BLaER1 treated with 17β-estradiol and CSF1 and Interleukin-3, amounts not matched to agents 10 nM and 100 nM (cell line): ENCODE data around the gene SRPK2.

Source experiments
- H3K27ac ChIP-seq, 11 experiments: shearing (Covaris generic); formaldehyde crosslinking; 2 replicates each; pipeline ENCODE4 v1.8.1; 2022
- H3K27me3 ChIP-seq, 11 experiments: shearing (Covaris generic); formaldehyde crosslinking; 2 replicates each; pipeline ENCODE4 v1.8.1; 2022
- H3K36me3 ChIP-seq, 11 experiments: shearing (Covaris generic); formaldehyde crosslinking; 2 replicates each; pipeline ENCODE4 v1.8.1; 2022
- H3K4me1 ChIP-seq, 10 experiments: shearing (Covaris generic); formaldehyde crosslinking; 2 replicates each; pipeline ENCODE4 v1.8.1; 2022
- H3K4me2 ChIP-seq, 11 experiments: shearing (Covaris generic); formaldehyde crosslinking; 2 replicates each; pipeline ENCODE4 v1.8.1; 2022
- H3K4me3 ChIP-seq, 10 experiments: shearing (Covaris generic); formaldehyde crosslinking; 2 replicates each; pipeline ENCODE4 v1.8.1; 2022
- H3K9ac ChIP-seq, 11 experiments: shearing (Covaris generic); formaldehyde crosslinking; 2 replicates each; pipeline ENCODE4 v1.8.1; 2022
- H3K9me3 ChIP-seq, 11 experiments: shearing (Covaris generic); formaldehyde crosslinking; replicated peaks in 1 of 11; 2 replicates each; pipeline ENCODE4 v1.8.1; 2022
- H4K20me1 ChIP-seq, 11 experiments: shearing (Covaris generic); formaldehyde crosslinking; 2 replicates each; pipeline ENCODE4 v1.8.1; 2022
- Cebpa-rat ChIP-seq, 11 experiments: shearing (Covaris generic); IDR thresholded peaks; 2 replicates each; pipeline ENCODE4 v1.8.1; 2022

The SRPK2 gene

GRCh38 chr7:105130580-105130979 is 258.1 kb downstream of the SRPK2 start:
- H3K4me2 ChIP-seq: peak overlapping the region in 1 of 11 experiments; percentile 17; a peak in 1 of 22 replicates
- H3K9me3 ChIP-seq: no peaks in the 10 kb centered on the region
- no peak for TF ChIP-seq Cebpa-rat (IDR thresholded peaks at IDR 0.05)
- peaks cover 0 to 34% (median 23%) of the 10 kb centered on the region in 10 experiments; a peak in 15 of 20 replicates for H3K4me1 ChIP-seq
- H3K36me3 ChIP-seq: peaks cover 60 to 99% (median 81%) of the 10 kb centered on the region in 11 experiments
- no peak overlapping the region for H3K27ac ChIP-seq
- no peaks in the 10 kb centered on the region for H3K27me3 ChIP-seq
- H4K20me1 ChIP-seq: peaks cover 0 to 41% (median 12%) of the 10 kb centered on the region in 11 experiments; a peak in 13 of 22 replicates
- H3K4me3 ChIP-seq: no peak overlapping the region
- no peak overlapping the region for H3K9ac ChIP-seq

- no peak overlapping the region for H3K4me3 ChIP-seq
- H3K27me3 ChIP-seq: no peaks in the 10 kb centered on the region
- H3K4me1 ChIP-seq: peaks cover 0 to 34% (median 23%) of the 10 kb centered on the region in 10 experiments; a peak in 15 of 20 replicates
- TF ChIP-seq Cebpa-rat (IDR thresholded peaks at IDR 0.05): no peak
- no peak overlapping the region for H3K4me2 ChIP-seq
- H3K9me3 ChIP-seq: no peaks in the 10 kb centered on the region
- no peak overlapping the region for H3K9ac ChIP-seq
- H3K27ac ChIP-seq: no peak overlapping the region
- H4K20me1 ChIP-seq: peaks cover 0 to 37% (median 12%) of the 10 kb centered on the region in 11 experiments; a peak in 13 of 22 replicates
- peaks cover 62 to 99% (median 81%) of the 10 kb centered on the region in 11 experiments for H3K36me3 ChIP-seq
These were observed 258.7 kb downstream of the SRPK2 start for GRCh38 chr7:105130048-105130447.

DNA sequence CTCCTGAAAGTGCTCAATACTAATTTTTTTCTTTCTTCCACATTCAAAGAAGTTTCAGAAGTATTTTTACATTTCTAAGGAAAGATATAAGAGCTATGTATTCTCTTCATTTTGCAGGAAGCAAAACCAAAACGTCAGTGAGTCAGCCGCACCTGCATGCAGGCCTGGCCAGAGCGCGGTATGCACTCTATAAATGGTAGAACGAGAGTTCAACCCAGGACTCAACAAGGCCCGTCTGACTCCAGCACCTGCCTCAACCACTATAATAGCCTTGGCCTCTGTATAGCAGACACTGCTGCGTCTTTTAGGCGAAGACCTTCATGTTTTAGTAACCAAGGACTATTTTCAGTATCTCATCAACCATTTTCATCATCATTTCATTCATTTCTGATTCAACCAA is 261.5 kb downstream of the SRPK2 start:
- Histone ChIP-seq H3K36me3 (peaks cover 44 to 89% (median 69%) of the 10 kb centered on the region in 11 experiments), H3K27me3 (no peaks in the 10 kb centered on the region), H3K27ac (peak overlapping the region in 1 of 11 experiments; percentile 17; a peak in 1 of 22 replicates), H3K4me3 (no peak overlapping the region), H3K9me3 (no peaks in the 10 kb centered on the region), H3K9ac (no peak overlapping the region), H4K20me1 (peaks cover 0 to 19% (median 3%) of the 10 kb centered on the region in 11 experiments; a peak in 7 of 22 replicates), H3K4me1 (peaks cover 0 to 34% (median 23%) of the 10 kb centered on the region in 10 experiments; a peak in 15 of 20 replicates), H3K4me2 (peak overlapping the region in 9 of 11 experiments; percentile 9 to 69 (median 64); a peak in 16 of 22 replicates)
- TF ChIP-seq Cebpa-rat (IDR thresholded peaks at IDR 0.05): no peak

DNA sequence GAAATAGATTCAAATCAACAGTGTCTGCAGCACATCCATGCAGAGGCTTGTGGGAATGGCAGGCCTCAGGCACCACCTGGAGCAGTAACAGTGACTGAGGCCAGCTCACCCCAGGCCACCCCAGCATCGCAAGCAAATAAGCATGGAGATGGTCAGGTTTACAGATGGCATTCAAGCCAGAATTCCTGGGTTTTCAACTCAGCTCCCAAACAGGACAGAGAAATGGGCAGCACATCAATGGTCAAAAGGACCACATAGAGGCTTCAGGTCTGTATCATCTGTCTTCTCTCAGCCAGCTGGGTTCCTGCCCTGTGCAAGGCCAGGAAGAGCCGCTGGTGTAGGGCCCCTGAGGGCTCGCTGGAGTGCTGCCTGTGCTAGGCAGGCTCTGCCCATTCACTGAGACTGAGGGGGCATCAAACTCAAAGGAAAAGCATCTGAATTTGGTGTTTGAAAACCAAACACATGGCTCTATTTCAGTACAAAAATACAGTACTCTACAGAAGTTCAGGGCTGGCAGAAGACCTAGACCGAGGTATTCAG is 262.2 kb downstream of the SRPK2 start:
- no peaks in the 10 kb centered on the region for H3K9me3 ChIP-seq
- peaks cover 5 to 37% (median 23%) of the 10 kb centered on the region in 10 experiments; a peak in 18 of 20 replicates for H3K4me1 ChIP-seq
- H3K4me3 ChIP-seq: no peak overlapping the region
- H3K27ac ChIP-seq: peak overlapping the region in 1 of 11 experiments; percentile 17; a peak in 1 of 22 replicates
- peak overlapping the region in 5 of 11 experiments; percentile 9 to 69 (median 64); a peak in 10 of 22 replicates for H3K4me2 ChIP-seq
- no peak overlapping the region for H3K9ac ChIP-seq
- H3K36me3 ChIP-seq: peaks cover 37 to 82% (median 64%) of the 10 kb centered on the region in 11 experiments
- H3K27me3 ChIP-seq: no peaks in the 10 kb centered on the region
- no peak for TF ChIP-seq Cebpa-rat (IDR thresholded peaks at IDR 0.05)
- H4K20me1 ChIP-seq: peaks cover 0 to 20% (median 0%) of the 10 kb centered on the region in 11 experiments; a peak in 8 of 22 replicates

- H3K9ac ChIP-seq: no peak overlapping the region
- peaks cover 11 to 36% (median 23%) of the 10 kb centered on the region in 10 experiments; a peak in 18 of 20 replicates for H3K4me1 ChIP-seq
- TF ChIP-seq Cebpa-rat (IDR thresholded peaks at IDR 0.05): no peak
- H3K4me3 ChIP-seq: no peak overlapping the region
- H3K4me2 ChIP-seq: no peak overlapping the region
- H3K27me3 ChIP-seq: no peaks in the 10 kb centered on the region
- peaks cover 0 to 27% (median 2%) of the 10 kb centered on the region in 11 experiments; a peak in 9 of 22 replicates for H4K20me1 ChIP-seq
- H3K9me3 ChIP-seq: no peaks in the 10 kb centered on the region
- H3K27ac ChIP-seq: no peak overlapping the region
- H3K36me3 ChIP-seq: peaks cover 33 to 75% (median 60%) of the 10 kb centered on the region in 11 experiments
These were observed 263.0 kb downstream of the SRPK2 start for GRCh38 chr7:105125745-105126144.

DNA sequence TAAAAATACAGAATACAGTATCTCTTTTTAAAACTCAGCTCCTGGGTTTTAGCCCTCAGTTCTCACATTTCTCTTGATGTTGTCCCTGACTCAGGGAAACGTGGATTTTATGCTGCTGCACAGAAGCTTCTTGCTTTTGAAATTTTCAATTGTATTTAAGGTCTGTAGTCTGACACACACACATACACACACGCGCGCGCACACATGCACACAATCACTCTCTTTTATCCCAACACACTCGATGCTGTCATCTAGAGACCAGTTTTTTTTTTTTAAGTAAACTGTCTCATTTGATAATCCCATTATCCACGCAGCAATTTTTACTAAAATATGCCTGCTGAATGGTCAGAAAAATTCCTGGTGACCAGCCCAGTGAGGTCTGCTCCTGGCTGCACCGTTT is 266.1 kb downstream of the SRPK2 start:
- TF ChIP-seq Cebpa-rat (IDR thresholded peaks at IDR 0.05): no peak
- Histone ChIP-seq H3K4me1 (peaks cover 16 to 31% (median 25%) of the 10 kb centered on the region in 10 experiments), H3K4me2 (no peak overlapping the region), H3K27ac (no peak overlapping the region), H3K27me3 (no peaks in the 10 kb centered on the region), H3K4me3 (no peak overlapping the region), H3K36me3 (peaks cover 20 to 60% (median 45%) of the 10 kb centered on the region in 11 experiments), H3K9me3 (no peaks in the 10 kb centered on the region), H3K9ac (no peak overlapping the region), H4K20me1 (peaks cover 6 to 58% (median 18%) of the 10 kb centered on the region in 11 experiments; a peak in 16 of 22 replicates)

- TF ChIP-seq Cebpa-rat (IDR thresholded peaks at IDR 0.05): no peak
- Histone ChIP-seq H4K20me1 (peaks cover 12 to 84% (median 34%) of the 10 kb centered on the region in 11 experiments; a peak in 20 of 22 replicates), H3K27me3 (no peaks in the 10 kb centered on the region), H3K4me1 (peaks cover 8 to 27% (median 13%) of the 10 kb centered on the region in 10 experiments; a peak in 17 of 20 replicates), H3K9me3 (no peaks in the 10 kb centered on the region), H3K4me2 (peak overlapping the region in 6 of 11 experiments; percentile 0 to 37 (median 24); a peak in 4 of 22 replicates), H3K27ac (no peak overlapping the region), H3K4me3 (no peak overlapping the region), H3K36me3 (peaks cover 23 to 71% (median 47%) of the 10 kb centered on the region in 11 experiments), H3K9ac (no peak overlapping the region)
These were observed 269.8 kb downstream of the SRPK2 start for GRCh38 chr7:105118612-105119600.

- Histone ChIP-seq H3K9me3 (no peaks in the 10 kb centered on the region), H3K4me3 (no peak overlapping the region), H3K36me3 (peaks cover 80 to 100% (median 95%) of the 10 kb centered on the region in 11 experiments), H3K9ac (no peak overlapping the region), H3K4me1 (no peaks in the 10 kb centered on the region), H3K27me3 (no peaks in the 10 kb centered on the region), H3K4me2 (no peak overlapping the region), H3K27ac (no peak overlapping the region), H4K20me1 (peaks cover 39 to 100% (median 73%) of the 10 kb centered on the region in 11 experiments; a peak in 21 of 22 replicates)
- TF ChIP-seq Cebpa-rat (IDR thresholded peaks at IDR 0.05): no peak
These were observed 276.0 kb downstream of the SRPK2 start for GRCh38 chr7:105112440-105113418.
